ENCODE data around the gene ITFG1. TPM values are rescaled to one million over a fixed set of nuclear protein-coding genes. Genes with fewer than 3 reads are reported as not detected.

Gene ITFG1
- total and polyA plus RNA-seq, 2 of the 8 experiments (the other 6 are each of a cell fraction or from before 2014, with no cell fraction given) = 13.8 to 22.2 TPM

- DNase-seq (ENCODE audit: low read depth in 1 of 2, low spot score in 2 of 2) (no peak), FAIRE-seq (no peak)
- H3K4me3 ChIP-seq (ENCODE audit: extremely low read depth in 1 of 4, insufficient read depth in 2 of 4, low read depth in 3 of 4, low read length in 4 of 4) = no peak overlapping the region
- no peak overlapping the region for H3K27ac ChIP-seq (ENCODE audit: low read depth, low read length)
- ChIA-PET POLR2A (ENCODE audit: partially characterized antibody) (interaction anchor here (0.7 kb wide), 1 partner anchor 46 kb away, joined by 4 read pairs; the partner anchor contains the start of gene ITFG1), CTCF (ENCODE audit: partially characterized antibody) (interaction anchor here (0.7 to 1.2 kb wide), 4 partner anchors 21 to 493 kb away, joined by 3 to 4 read pairs (median 3); no protein-coding TSS in a partner anchor)
- no peak overlapping the region for H4K91ac ChIP-seq (replicated peaks; ENCODE audit: insufficient read length, low read length)
- H3K4me1 ChIP-seq (replicated peaks in 1 of 4; ENCODE audit: control insufficient read depth in 3 of 4, insufficient read depth in 4 of 4, low read length in 3 of 4) = peaks cover 0 to 2% (median 0%) of the 10 kb centered on the region in 4 experiments; a peak in 1 of 7 replicates
- no peak overlapping the region for H2BK120ac ChIP-seq (replicated peaks; ENCODE audit: low read depth, low read length)
- H3K27me3 ChIP-seq (replicated peaks in 1 of 4; ENCODE audit: control insufficient read depth in 3 of 4, extremely low read depth in 1 of 4, insufficient read depth in 3 of 4, low read length in 3 of 4) = no peaks in the 10 kb centered on the region
- H3K36me3 ChIP-seq (ENCODE audit: control insufficient read depth in 2 of 4, insufficient read depth in 4 of 4, low read length in 3 of 4) = peaks cover 0 to 15% (median 2%) of the 10 kb centered on the region in 4 experiments; a peak in 4 of 8 replicates
- WGBS, 2 experiments (ENCODE audit: extremely low coverage in 1 of 2, insufficient coverage in 1 of 2, insufficient read length in 1 of 2, insufficient replicate concordance in 2 of 2, low coverage in 1 of 2, low lambda C conversion rate in 2 of 2, missing lambda C conversion rate in 1 of 2) = 87% methylated on average over 2 of the region's 2 CpGs; no CpG with 5 or more reads in 1 of the 2 experiments
- no peak overlapping the region for H2AK5ac ChIP-seq (ENCODE audit: low read depth, low read length)
- H3K23ac ChIP-seq (ENCODE audit: insufficient read length) = no peak overlapping the region
- H2BK12ac ChIP-seq (ENCODE audit: low read depth, low read length) = no peak overlapping the region
- no peak overlapping the region for H4K5ac ChIP-seq (ENCODE audit: insufficient read length, low read depth, low read length)
- no peak overlapping the region for H3K9ac ChIP-seq (replicated peaks in 1 of 4; ENCODE audit: extremely low read depth in 1 of 4, low read depth in 3 of 4, low read length in 3 of 4)
- H3K79me2 ChIP-seq (ENCODE audit: control insufficient read depth in 1 of 2, insufficient read depth in 2 of 2, low read length in 2 of 2) = no peaks in the 10 kb centered on the region
- H2BK20ac ChIP-seq (ENCODE audit: low read length) = no peak overlapping the region
- H4K20me1 ChIP-seq (replicated peaks in 1 of 2; ENCODE audit: control insufficient read depth in 1 of 2, insufficient read depth in 2 of 2, low read length in 2 of 2) = peaks cover 0 to 1% of the 10 kb centered on the region in 2 experiments
- H3K14ac ChIP-seq (ENCODE audit: insufficient read length) = no peak overlapping the region
- H3K18ac ChIP-seq (ENCODE audit: extremely low read depth, low read length) = no peak overlapping the region
- H2BK5ac ChIP-seq (ENCODE audit: low read depth, low read length) = no peak overlapping the region
- no peaks in the 10 kb centered on the region for H3K79me1 ChIP-seq (ENCODE audit: low read depth, low read length)
- H2AFZ ChIP-seq (ENCODE audit: low read length) = no peak overlapping the region
- H3K4me2 ChIP-seq (ENCODE audit: insufficient read depth in 1 of 2, low read depth in 2 of 2, low read length in 2 of 2) = no peak overlapping the region
- H3K4ac ChIP-seq (replicated peaks; ENCODE audit: insufficient read length, low read depth, low read length) = no peak overlapping the region
- H4K8ac ChIP-seq (ENCODE audit: extremely low read depth, insufficient read depth, low read length) = no peak overlapping the region
- no peaks in the 10 kb centered on the region for H3K23me2 ChIP-seq (ENCODE audit: low read depth, low read length)
- H2BK15ac ChIP-seq (ENCODE audit: low read length) = no peak overlapping the region
- no peaks in the 10 kb centered on the region for H3K9me3 ChIP-seq (ENCODE audit: insufficient read depth in 2 of 2, low read depth in 1 of 2, low read length in 1 of 2)
- H3K56ac ChIP-seq (replicated peaks; ENCODE audit: insufficient read length, low read depth, low read length) = no peak overlapping the region
- TF ChIP-seq SP4 (IDR thresholded peaks at IDR 0.05; ENCODE audit: low read length) = no peak
- TF ChIP-seq CHD2 (IDR thresholded peaks at IDR 0.05; ENCODE audit: low read length) = no peak
- no peak for TF ChIP-seq USF2 (IDR thresholded peaks at IDR 0.05; ENCODE audit: low read length)
- no peak for TF ChIP-seq ASH2L (IDR thresholded peaks at IDR 0.05; ENCODE audit: low read length)
- TF ChIP-seq ATF3 (IDR thresholded peaks at IDR 0.05; ENCODE audit: insufficient read depth, low read depth, low read length) = no peak
- TF ChIP-seq RBBP5 (IDR thresholded peaks at IDR 0.05; ENCODE audit: borderline replicate concordance, low read depth, low read length) = no peak
- no peak for TF ChIP-seq ZNF274 (IDR thresholded peaks at IDR 0.05; ENCODE audit: borderline replicate concordance, extremely low read depth, low read length)
- no peak for TF ChIP-seq RAD21 (IDR thresholded peaks at IDR 0.05 in 1 of 2, conservative IDR thresholded peaks at IDR 0.05 in 1 of 2; ENCODE audit: low read depth in 2 of 2, low read length in 2 of 2)
- no peak for TF ChIP-seq BACH1 (IDR thresholded peaks at IDR 0.05; ENCODE audit: low read length)
- TF ChIP-seq YY1 (IDR thresholded peaks at IDR 0.05; ENCODE audit: low read depth, low read length) = no peak
These were observed 45.9 kb upstream of the ITFG1 start for GRCh38 chr16:47506800-47507199.

Data from H1 (cell line).